Measurements from ENCODE around the gene IKZF2.

DNA sequence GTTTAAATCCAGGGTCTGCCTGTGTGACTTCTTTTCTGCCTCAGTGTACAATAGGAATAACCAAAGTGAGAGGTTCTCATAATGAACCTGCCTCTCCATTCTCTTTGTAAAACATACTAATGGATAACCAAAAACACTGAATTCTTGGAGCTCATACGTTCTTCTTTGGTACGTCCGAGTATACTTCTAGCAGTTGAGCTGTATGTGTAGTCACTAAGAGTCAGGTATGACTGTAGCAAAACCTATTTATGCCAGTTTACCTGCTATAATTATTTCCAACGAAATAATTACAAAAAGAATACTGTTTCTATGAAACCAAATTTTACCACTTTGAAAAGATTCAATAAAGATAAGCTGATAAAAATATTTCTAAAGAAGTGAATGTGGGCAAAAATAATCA is 109.2 kb downstream of the IKZF2 start:
- TF ChIP-seq CTCF (IDR thresholded peaks at IDR 0.05) (no peak), POLR2A (IDR thresholded peaks at IDR 0.05) (no peak)

Measured in uterus (tissue), 2 donors.